ENCODE data around the gene STK11IP. TPM values are rescaled to one million over a fixed set of nuclear protein-coding genes. Genes with fewer than 3 reads are reported as not detected.

The STK11IP gene
- total and polyA plus RNA-seq, 10 of the 15 experiments (the other 5 are each of a cell fraction or from before 2014, with no cell fraction given), result 0.42 to 24.0 (median 11.4) TPM

DNA sequence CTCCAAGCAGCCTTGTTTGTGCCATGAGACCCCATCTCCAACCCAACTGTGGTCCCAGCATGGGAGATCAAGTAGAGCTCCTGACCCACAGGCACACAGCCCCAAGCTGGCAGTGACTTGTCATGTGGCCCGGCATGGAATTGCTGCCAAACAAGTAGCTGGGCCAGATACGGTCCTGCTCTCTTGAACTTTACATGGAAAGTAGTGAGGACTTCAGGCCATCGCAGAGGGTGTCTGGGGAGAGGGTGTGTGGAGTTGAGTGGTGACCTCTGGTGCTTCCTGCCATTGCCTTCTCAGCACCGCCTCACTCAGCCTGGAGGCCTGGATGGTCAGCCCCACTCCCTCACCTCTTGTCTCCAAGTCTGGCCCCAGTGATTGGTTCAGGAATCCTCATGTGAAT is 18.9 kb downstream of the STK11IP start:
- no peak overlapping the region for H3K4me3 ChIP-seq
- peaks cover 0 to 2% of the 10 kb centered on the region in 2 experiments; a peak in 2 of 4 replicates for H3K36me3 ChIP-seq (ENCODE audit: control insufficient read depth in 2 of 2, insufficient read depth in 2 of 2, low read length in 1 of 2)
- H3K4me1 ChIP-seq (ENCODE audit: control insufficient read depth, insufficient read depth, low read length), result 0 out of 2 replicates have a peak, but pooled peaks cover 4% of the 10 kb centered on the region
- in situ Hi-C loops (cut with MboI), result no loop called here
- BruUV-seq (replicated peaks), result no TSS peak
- intact Hi-C loops (cut with micrococcal nuclease; ENCODE audit: unreplicated experiment), result no loop called here
- H3K9me3 ChIP-seq (replicated peaks; ENCODE audit: control insufficient read depth, insufficient read depth, low read length), result no peaks in the 10 kb centered on the region
- no peaks in the 10 kb centered on the region for H3K79me2 ChIP-seq (ENCODE audit: control insufficient read depth, insufficient read depth, low read length)
- WGBS (ENCODE audit: insufficient coverage, insufficient replicate concordance, low lambda C conversion rate, missing lambda C conversion rate), result 95% methylated on average over 4 of the region's 4 CpGs
- no peak overlapping the region for H3K9ac ChIP-seq (ENCODE audit: control insufficient read depth, insufficient read depth, low read length)
- no peaks in the 10 kb centered on the region for H3K27me3 ChIP-seq (replicated peaks in 1 of 2; ENCODE audit: control insufficient read depth in 2 of 2, insufficient read depth in 2 of 2, low read length in 1 of 2)
- ATAC-seq (no peak), FAIRE-seq (no peak), DNase-seq (ENCODE audit: low read depth, low spot score) (no peak)
- H4K20me1 ChIP-seq (ENCODE audit: control insufficient read depth, insufficient read depth), result no peaks in the 10 kb centered on the region
- CTCF ChIA-PET, result no interaction called here
- SMC1A ChIA-PET (ENCODE audit: uncharacterized antibody, unreplicated experiment), result no interaction called here
- no peak overlapping the region for H3K27ac ChIP-seq (ENCODE audit: control insufficient read depth, insufficient read depth)
- POLR2A ChIA-PET, result no interaction called here
- RAD21 ChIA-PET (ENCODE audit: unreplicated experiment), result interaction anchor here (0.6 kb wide), 1 partner anchor 488 kb away, joined by 3 read pairs; no protein-coding TSS in a partner anchor
- no peak for TF ChIP-seq PAX8 (IDR thresholded peaks at IDR 0.05)
- TF ChIP-seq PML (IDR thresholded peaks at IDR 0.05; ENCODE audit: low read length), result no peak
- no peak for TF ChIP-seq SMAD5 (IDR thresholded peaks at IDR 0.05; ENCODE audit: low read depth)
- TF ChIP-seq CBX3 (IDR thresholded peaks at IDR 0.05; ENCODE audit: borderline replicate concordance, low read depth), result no peak
- TF ChIP-seq KAT2A (conservative IDR thresholded peaks at IDR 0.05; ENCODE audit: control insufficient read depth, low read depth, low read length), result no peak
- no peak for TF ChIP-seq CREB1 (IDR thresholded peaks at IDR 0.05; ENCODE audit: low read depth)
- no peak for TF ChIP-seq DPF2 (IDR thresholded peaks at IDR 0.05)
- no peak for TF ChIP-seq SMARCA5 (IDR thresholded peaks at IDR 0.05)
- no peak for TF ChIP-seq CHD2 (IDR thresholded peaks at IDR 0.05; ENCODE audit: borderline replicate concordance, low read depth, low read length)
- TF ChIP-seq HDAC2 (IDR thresholded peaks at IDR 0.05), result no peak
- no peak for TF ChIP-seq ATF7 (IDR thresholded peaks at IDR 0.05; ENCODE audit: low read depth)
- TF ChIP-seq ZNF24 (IDR thresholded peaks at IDR 0.05), result no peak
- TF ChIP-seq PBX3 (IDR thresholded peaks at IDR 0.05; ENCODE audit: insufficient replicate concordance, low read depth, low read length), result no peak
- no peak for TF ChIP-seq ZNF384 (IDR thresholded peaks at IDR 0.05; ENCODE audit: borderline replicate concordance, low read depth, low read length)
- TF ChIP-seq RELA (IDR thresholded peaks at IDR 0.05; ENCODE audit: borderline replicate concordance, partially characterized antibody), result no peak
- no peak for TF ChIP-seq PAX5 (IDR thresholded peaks at IDR 0.05; ENCODE audit: borderline replicate concordance, low read depth, low read length)
- no peak for TF ChIP-seq BCL3 (IDR thresholded peaks at IDR 0.05; ENCODE audit: borderline replicate concordance, insufficient read depth, low read depth, low read length, poor library complexity, severe bottlenecking)
- no peak overlapping the region for H2AFZ ChIP-seq (ENCODE audit: control insufficient read depth, low read depth, low read length)
- H3K4me2 ChIP-seq (ENCODE audit: control insufficient read depth, insufficient read depth), result no peak overlapping the region
